H1 (cell line): ENCODE results near the gene AGR2. TPM values are rescaled to one million over a fixed set of nuclear protein-coding genes. Genes with fewer than 3 reads are reported as not detected.
A peak's percentile ranks its signal among the peaks of the same experiment; 100 is the strongest.

Experiments
- CTCF ChIA-PET: fragments of 300-600 bp; sonication (Branson Sonifier 250); formaldehyde crosslinking; loops from one replicate; lab custom pipeline; 2021; ENCODE audit not compliant: partially characterized antibody; lab: Charles Lee
- POLR2A ChIA-PET: fragments of 300-600 bp; sonication (Branson Sonifier 250); formaldehyde crosslinking; loops from one replicate; lab custom pipeline; 2021; ENCODE audit warnings: inconsistent platforms; ENCODE audit not compliant: partially characterized antibody; lab: Charles Lee
- DNase-seq, 2 experiments: peaks; one replicate each; pipeline versions ENCODE4 v3.0.0 to v3.0.0-alpha.2; 2010 to 2022; ENCODE audit warnings: low spot score in 2 of 2, low read depth in 1 of 2, mixed read lengths in 1 of 2
- FAIRE-seq: peaks from 2 replicates; lab custom pipeline; 2011; peaks lifted over from hg19 to GRCh38; lab: Jason Lieb, UNC
- H2AFZ ChIP-seq: 2 replicates; pipeline ENCODE4 v1.8.1; 2012; ENCODE audit warnings: low read length, inconsistent platforms
- H2AK5ac ChIP-seq: 2 replicates; pipeline ENCODE4 v1.6.1; 2013; ENCODE audit warnings: low read depth, low read length
- H2BK120ac ChIP-seq: replicated peaks from 2 replicates; pipeline ENCODE3; 2013; ENCODE audit warnings: low read depth, low read length, inconsistent platforms
- H2BK12ac ChIP-seq: 2 replicates; pipeline ENCODE4 v1.6.1; 2013; ENCODE audit warnings: low read depth, low read length
- H2BK15ac ChIP-seq: 2 replicates; pipeline ENCODE4 v1.6.1; 2013; ENCODE audit warnings: low read length
- H2BK20ac ChIP-seq: 2 replicates; pipeline ENCODE4 v1.6.1; 2013; ENCODE audit warnings: low read length
- H2BK5ac ChIP-seq: 2 replicates; pipeline ENCODE4 v1.6.1; 2013; ENCODE audit warnings: low read depth, low read length
- H3K14ac ChIP-seq: 2 replicates; pipeline ENCODE4 v1.6.1; 2013; ENCODE audit warnings: inconsistent platforms; ENCODE audit not compliant: insufficient read length
- H3K18ac ChIP-seq: 2 replicates; pipeline ENCODE4 v1.6.1; 2013; ENCODE audit warnings: low read length; ENCODE audit errors: extremely low read depth
- H3K23ac ChIP-seq: 2 replicates; pipeline ENCODE4 v1.6.1; 2013; ENCODE audit warnings: inconsistent platforms; ENCODE audit not compliant: insufficient read length
- H3K23me2 ChIP-seq: 2 replicates; pipeline ENCODE4 v1.6.1; 2013; ENCODE audit warnings: low read depth, low read length
- H3K27ac ChIP-seq: 2 replicates; pipeline ENCODE4 v1.6.1; 2011; ENCODE audit warnings: low read depth, low read length, inconsistent platforms
- H3K27me3 ChIP-seq, 4 experiments: replicated peaks in 1 of 4; 1 replicate in 1 of 4; 2 replicates in 3 of 4; pipeline versions ENCODE4 v1.6.1 to v1.8.1; 2011 to 2013; ENCODE audit warnings: low read length in 3 of 4, mild to moderate bottlenecking in 3 of 4, inconsistent platforms in 2 of 4, mixed read lengths in 2 of 4, moderate library complexity in 1 of 4; ENCODE audit not compliant: control insufficient read depth in 3 of 4, insufficient read depth in 3 of 4; ENCODE audit errors: extremely low read depth in 1 of 4
- H3K36me3 ChIP-seq, 4 experiments: 2 replicates each; pipeline versions ENCODE4 v1.6.1 to v1.8.1; 2011 to 2013; ENCODE audit warnings: mild to moderate bottlenecking in 4 of 4, low read length in 3 of 4, moderate library complexity in 2 of 4, control low read depth in 1 of 4, inconsistent platforms in 1 of 4; ENCODE audit not compliant: insufficient read depth in 4 of 4, control insufficient read depth in 2 of 4
- H3K4ac ChIP-seq: replicated peaks from 2 replicates; pipeline ENCODE3; 2013; ENCODE audit warnings: low read length, low read depth, mixed read lengths, inconsistent platforms; ENCODE audit not compliant: insufficient read length
- H3K4me1 ChIP-seq, 4 experiments: replicated peaks in 1 of 4; 1 replicate in 1 of 4; 2 replicates in 3 of 4; pipeline versions ENCODE4 v1.6.1 to v1.8.1; 2011 to 2013; ENCODE audit warnings: low read length in 3 of 4, inconsistent platforms in 2 of 4, mixed read lengths in 1 of 4; ENCODE audit not compliant: insufficient read depth in 4 of 4, control insufficient read depth in 3 of 4
- H3K4me2 ChIP-seq, 2 experiments: 2 replicates each; pipeline versions ENCODE4 v1.6.1 to v1.8.1; 2011 to 2013; ENCODE audit warnings: low read depth in 2 of 2, low read length in 2 of 2, control low read depth in 1 of 2, inconsistent platforms in 1 of 2, mild to moderate bottlenecking in 1 of 2; ENCODE audit not compliant: insufficient read depth in 1 of 2
- H3K4me3 ChIP-seq, 4 experiments: fragments of 200-600, 300-600 bp in 1 of 4; sonication (generic), shearing (Covaris generic), sonication (Bioruptor Twin) in 1 of 4; 2 replicates each; pipeline versions ENCODE4 v1.5.1 to v1.8.1; 2011 to 2016; ENCODE audit warnings: low read length in 4 of 4, low read depth in 3 of 4, control low read depth in 2 of 4, inconsistent platforms in 2 of 4, mild to moderate bottlenecking in 2 of 4, mixed read lengths in 1 of 4, moderate library complexity in 1 of 4; ENCODE audit not compliant: insufficient read depth in 2 of 4; ENCODE audit errors: extremely low read depth in 1 of 4
- H3K56ac ChIP-seq: replicated peaks from 2 replicates; pipeline ENCODE3; 2013; ENCODE audit warnings: low read depth, mild to moderate bottlenecking, mixed read lengths, low read length, inconsistent platforms; ENCODE audit not compliant: insufficient read length
- H3K79me1 ChIP-seq: 2 replicates; pipeline ENCODE4 v1.6.1; 2013; ENCODE audit warnings: low read depth, low read length, control low read depth
- H3K79me2 ChIP-seq, 2 experiments: 2 replicates each; pipeline versions ENCODE4 v1.6.1 to v1.8.1; 2012 to 2013; ENCODE audit warnings: low read length in 2 of 2, mild to moderate bottlenecking in 2 of 2, inconsistent platforms in 1 of 2; ENCODE audit not compliant: insufficient read depth in 2 of 2, control insufficient read depth in 1 of 2
- H3K9ac ChIP-seq, 4 experiments: replicated peaks in 1 of 4; 1 replicate in 1 of 4; 2 replicates in 3 of 4; pipeline versions ENCODE4 v1.6.1 to v1.8.1; 2011 to 2013; ENCODE audit warnings: low read depth in 3 of 4, low read length in 3 of 4, control low read depth in 2 of 4, mild to moderate bottlenecking in 2 of 4, moderate library complexity in 2 of 4, inconsistent platforms in 1 of 4; ENCODE audit errors: extremely low read depth in 1 of 4
- H3K9me3 ChIP-seq, 2 experiments: 2 replicates each; pipeline versions ENCODE4 v1.6.1 to v1.8.1; 2012 to 2013; ENCODE audit warnings: mild to moderate bottlenecking in 2 of 2, moderate library complexity in 2 of 2, control low read depth in 1 of 2, inconsistent platforms in 1 of 2, low read depth in 1 of 2, low read length in 1 of 2, mixed read lengths in 1 of 2; ENCODE audit not compliant: insufficient read depth in 2 of 2
- H4K20me1 ChIP-seq, 2 experiments: replicated peaks in 1 of 2; 2 replicates each; pipeline versions ENCODE3 to v1.8.1; 2011 to 2013; ENCODE audit warnings: inconsistent platforms in 2 of 2, low read length in 2 of 2, mild to moderate bottlenecking in 1 of 2; ENCODE audit not compliant: insufficient read depth in 2 of 2, control insufficient read depth in 1 of 2
- H4K5ac ChIP-seq: 2 replicates; pipeline ENCODE4 v1.6.1; 2013; ENCODE audit warnings: low read length, low read depth, mixed read lengths, inconsistent platforms; ENCODE audit not compliant: insufficient read length
- H4K8ac ChIP-seq: 2 replicates; pipeline ENCODE4 v1.8.0; 2013; ENCODE audit warnings: mild to moderate bottlenecking, moderate library complexity, low read length, inconsistent platforms; ENCODE audit not compliant: insufficient read depth; ENCODE audit errors: extremely low read depth
- H4K91ac ChIP-seq: replicated peaks from 2 replicates; pipeline ENCODE3; 2013; ENCODE audit warnings: low read length, mixed read lengths, inconsistent platforms; ENCODE audit not compliant: insufficient read length
- ASH2L ChIP-seq: fragments of 200-600, 300-600 bp; sonication (generic); IDR thresholded peaks from one replicate; pipeline ENCODE4 v1.7.1; 2017; ENCODE audit warnings: low read length
- CEBPB ChIP-seq: IDR thresholded peaks from 2 replicates; pipeline ENCODE4 v1.6.1; 2012; ENCODE audit warnings: low read depth, low read length
- GTF2F1 ChIP-seq: IDR thresholded peaks from 2 replicates; pipeline ENCODE4 v1.6.1; 2012; ENCODE audit warnings: low read depth, low read length, improper control_type of control experiment, borderline replicate concordance
- HDAC6 ChIP-seq: IDR thresholded peaks from one replicate; pipeline ENCODE4 v1.7.1; 2012; ENCODE audit warnings: low read depth, mild to moderate bottlenecking, inconsistent platforms, low read length, moderate library complexity
- MAFK ChIP-seq: IDR thresholded peaks from 2 replicates; pipeline ENCODE4 v1.6.1; 2012; ENCODE audit warnings: low read depth, mild to moderate bottlenecking, improper control_type of control experiment, low read length
- WGBS, 2 experiments: shearing (Covaris generic) in 1 of 2; methylation state at CpG; one replicate each; pipeline versions ENCODE4 v1.1.6 to v1.1.7; 2013 to 2015; ENCODE audit warnings: low lambda C conversion rate in 2 of 2, mixed read lengths in 2 of 2, inconsistent platforms in 1 of 2, low coverage in 1 of 2, missing lambda C conversion rate in 1 of 2; ENCODE audit not compliant: insufficient replicate concordance in 2 of 2, insufficient coverage in 1 of 2, insufficient read length in 1 of 2; ENCODE audit errors: extremely low coverage in 1 of 2, missing lambda C conversion rate in 1 of 2; 5-methylcytosine and 5-hydroxymethylcytosine counted together
- polyA plus RNA-seq, 7 experiments: library from polyadenylated mRNA; depleted of rRNA in 3 of 7; stranded (reverse) in 5 of 7; unstranded in 2 of 7; fragments of >200 nt in 5 of 7; fragments of 200-250 nt in 2 of 7; gene quantifications; 1 replicate in 5 of 7; 2 replicates in 1 of 7; 4 replicates in 1 of 7; pipeline versions ENCODE4 v1.2.1 to v1.2.3, GENCODE V29; 2011 to 2013; ENCODE audit warnings: missing spikeins in 2 of 7, mixed read lengths in 2 of 7
- total RNA-seq: library from RNA; stranded (reverse); fragmentation: NEBNext Ultra II Directional; extraction: Animal tissue kit (Norgen Biotek cat#: 25700); gene quantifications from 2 replicates; pipeline ENCODE4 v1.2.1, GENCODE V29; 2021
- TF ChIP-seq, protein P1 (sequence below): IDR thresholded peaks from 2 replicates; pipeline ENCODE4 v1.6.1; 2011; ENCODE audit warnings: low read length, improper control_type of control experiment
- TF ChIP-seq, protein P2 (sequence below): IDR thresholded peaks from 2 replicates; pipeline ENCODE4 v1.6.1; 2012; ENCODE audit warnings: inconsistent platforms
- TF ChIP-seq, protein P3 (sequence below): IDR thresholded peaks from 2 replicates; pipeline ENCODE4 v1.6.1; 2012; ENCODE audit warnings: inconsistent platforms
- TF ChIP-seq, protein P4 (sequence below), 3 experiments: IDR thresholded peaks; 1 replicate in 2 of 3; 2 replicates in 1 of 3; pipeline versions ENCODE4 v1.5.1 to v1.6.1; 2011; ENCODE audit warnings: low read length in 3 of 3, mild to moderate bottlenecking in 3 of 3, inconsistent platforms in 2 of 3, low read depth in 1 of 3, moderate library complexity in 1 of 3; ENCODE audit not compliant: insufficient read depth in 1 of 3; ENCODE audit errors: control extremely low read depth in 1 of 3

AGR2 gene
- total and polyA plus RNA-seq, 2 of the 8 experiments (the other 6 are each of a cell fraction or from before 2014, with no cell fraction given), result not detected

DNA sequence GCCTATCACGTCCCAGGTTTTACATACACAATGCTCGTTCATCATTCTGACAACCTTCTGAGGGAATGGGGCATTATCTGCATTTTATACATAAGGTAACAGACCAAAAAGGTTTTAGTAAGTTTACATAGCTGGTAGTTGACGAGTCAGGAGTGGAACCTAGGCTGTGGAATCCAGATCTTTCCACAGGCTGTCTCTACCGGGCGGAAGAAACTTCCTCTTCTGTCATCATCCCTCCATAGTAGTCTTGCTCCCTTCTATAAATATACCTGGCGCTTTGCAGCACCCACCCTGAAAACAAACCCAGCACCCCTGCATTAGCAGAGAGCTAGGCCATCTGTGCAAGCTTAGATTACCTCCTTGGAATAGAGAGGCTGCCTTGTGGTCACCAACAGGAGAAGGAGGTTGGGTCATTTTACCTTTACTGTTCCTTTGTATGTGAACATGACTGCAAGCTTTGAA, 49.9 kb downstream of the AGR2 start:
- no peak overlapping the region for H3K9ac ChIP-seq
- H3K27me3 ChIP-seq, result no peaks in the 10 kb centered on the region; a peak in 3 of 7 replicates
- H3K4ac ChIP-seq, result no peak overlapping the region
- H2BK12ac ChIP-seq, result no peak overlapping the region
- H4K20me1 ChIP-seq, result no peaks in the 10 kb centered on the region
- ChIA-PET POLR2A (interaction anchor here (0.6 to 1.4 kb wide), 2 partner anchors 11 to 1069 kb away, joined by 3 to 4 read pairs; no protein-coding TSS in a partner anchor), CTCF (interaction anchor here (1.0 to 1.1 kb wide), 2 partner anchors 46 to 325 kb away, joined by 3 read pairs; no protein-coding TSS in a partner anchor)
- H3K36me3 ChIP-seq, result no peaks in the 10 kb centered on the region
- no peak overlapping the region for H2BK120ac ChIP-seq
- H3K23ac ChIP-seq, result no peak overlapping the region
- no peak overlapping the region for H3K56ac ChIP-seq
- FAIRE-seq (no peak), DNase-seq (no peak)
- no peak overlapping the region for H2BK5ac ChIP-seq
- H4K8ac ChIP-seq, result no peak overlapping the region
- H3K79me2 ChIP-seq, result peaks cover 0 to 20% of the 10 kb centered on the region in 2 experiments; a peak in 2 of 4 replicates
- H3K4me3 ChIP-seq, result peak overlapping the region; percentile 63 to 96 (median 83); a peak in 7 of 8 replicates
- WGBS, 2 experiments, result 51% methylated on average over 6 of the region's 6 CpGs; no CpG with 5 or more reads in 1 of the 2 experiments
- peaks cover 2 to 9% (median 7%) of the 10 kb centered on the region in 4 experiments; a peak in 5 of 7 replicates for H3K4me1 ChIP-seq
- no peak overlapping the region for H3K18ac ChIP-seq
- no peak overlapping the region for H2BK20ac ChIP-seq
- no peak overlapping the region for H3K27ac ChIP-seq
- H2BK15ac ChIP-seq, result no peak overlapping the region
- peaks cover 4% of the 10 kb centered on the region; the same call in 1 of the 2 replicates for H3K23me2 ChIP-seq
- H4K91ac ChIP-seq, result no peak overlapping the region
- H3K9me3 ChIP-seq, result no peaks in the 10 kb centered on the region
- H4K5ac ChIP-seq, result no peak overlapping the region
- H3K4me2 ChIP-seq, result peak overlapping the region; percentile 90 to 97
- no peak overlapping the region for H2AFZ ChIP-seq
- no peaks in the 10 kb centered on the region for H3K79me1 ChIP-seq
- no peak overlapping the region for H2AK5ac ChIP-seq
- no peak overlapping the region for H3K14ac ChIP-seq
- TF ChIP-seq, protein P1, sequence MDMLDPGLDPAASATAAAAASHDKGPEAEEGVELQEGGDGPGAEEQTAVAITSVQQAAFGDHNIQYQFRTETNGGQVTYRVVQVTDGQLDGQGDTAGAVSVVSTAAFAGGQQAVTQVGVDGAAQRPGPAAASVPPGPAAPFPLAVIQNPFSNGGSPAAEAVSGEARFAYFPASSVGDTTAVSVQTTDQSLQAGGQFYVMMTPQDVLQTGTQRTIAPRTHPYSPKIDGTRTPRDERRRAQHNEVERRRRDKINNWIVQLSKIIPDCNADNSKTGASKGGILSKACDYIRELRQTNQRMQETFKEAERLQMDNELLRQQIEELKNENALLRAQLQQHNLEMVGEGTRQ, result no peak
- TF ChIP-seq CEBPB, result no peak
- no peak for TF ChIP-seq MAFK
- TF ChIP-seq, protein P2, sequence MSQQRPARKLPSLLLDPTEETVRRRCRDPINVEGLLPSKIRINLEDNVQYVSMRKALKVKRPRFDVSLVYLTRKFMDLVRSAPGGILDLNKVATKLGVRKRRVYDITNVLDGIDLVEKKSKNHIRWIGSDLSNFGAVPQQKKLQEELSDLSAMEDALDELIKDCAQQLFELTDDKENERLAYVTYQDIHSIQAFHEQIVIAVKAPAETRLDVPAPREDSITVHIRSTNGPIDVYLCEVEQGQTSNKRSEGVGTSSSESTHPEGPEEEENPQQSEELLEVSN, result no peak
- TF ChIP-seq, protein P3, sequence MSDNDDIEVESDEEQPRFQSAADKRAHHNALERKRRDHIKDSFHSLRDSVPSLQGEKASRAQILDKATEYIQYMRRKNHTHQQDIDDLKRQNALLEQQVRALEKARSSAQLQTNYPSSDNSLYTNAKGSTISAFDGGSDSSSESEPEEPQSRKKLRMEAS, result no peak
- no peak for TF ChIP-seq ASH2L
- no peak for TF ChIP-seq HDAC6
- TF ChIP-seq, protein P4, sequence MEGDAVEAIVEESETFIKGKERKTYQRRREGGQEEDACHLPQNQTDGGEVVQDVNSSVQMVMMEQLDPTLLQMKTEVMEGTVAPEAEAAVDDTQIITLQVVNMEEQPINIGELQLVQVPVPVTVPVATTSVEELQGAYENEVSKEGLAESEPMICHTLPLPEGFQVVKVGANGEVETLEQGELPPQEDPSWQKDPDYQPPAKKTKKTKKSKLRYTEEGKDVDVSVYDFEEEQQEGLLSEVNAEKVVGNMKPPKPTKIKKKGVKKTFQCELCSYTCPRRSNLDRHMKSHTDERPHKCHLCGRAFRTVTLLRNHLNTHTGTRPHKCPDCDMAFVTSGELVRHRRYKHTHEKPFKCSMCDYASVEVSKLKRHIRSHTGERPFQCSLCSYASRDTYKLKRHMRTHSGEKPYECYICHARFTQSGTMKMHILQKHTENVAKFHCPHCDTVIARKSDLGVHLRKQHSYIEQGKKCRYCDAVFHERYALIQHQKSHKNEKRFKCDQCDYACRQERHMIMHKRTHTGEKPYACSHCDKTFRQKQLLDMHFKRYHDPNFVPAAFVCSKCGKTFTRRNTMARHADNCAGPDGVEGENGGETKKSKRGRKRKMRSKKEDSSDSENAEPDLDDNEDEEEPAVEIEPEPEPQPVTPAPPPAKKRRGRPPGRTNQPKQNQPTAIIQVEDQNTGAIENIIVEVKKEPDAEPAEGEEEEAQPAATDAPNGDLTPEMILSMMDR (IDR thresholded peaks at IDR 0.05; ENCODE audit: control extremely low read depth in 1 of 3, insufficient read depth in 1 of 3, low read depth in 1 of 3, low read length in 3 of 3), result no peak
- no peak for TF ChIP-seq GTF2F1
